ENCODE data around the gene ARIH2. TPM values are rescaled to one million over a fixed set of nuclear protein-coding genes. Genes with fewer than 3 reads are reported as not detected.

ARIH2 gene
- total RNA-seq, 4 donors from 2014 or later = 118 to 176 (median 143) TPM

DNA sequence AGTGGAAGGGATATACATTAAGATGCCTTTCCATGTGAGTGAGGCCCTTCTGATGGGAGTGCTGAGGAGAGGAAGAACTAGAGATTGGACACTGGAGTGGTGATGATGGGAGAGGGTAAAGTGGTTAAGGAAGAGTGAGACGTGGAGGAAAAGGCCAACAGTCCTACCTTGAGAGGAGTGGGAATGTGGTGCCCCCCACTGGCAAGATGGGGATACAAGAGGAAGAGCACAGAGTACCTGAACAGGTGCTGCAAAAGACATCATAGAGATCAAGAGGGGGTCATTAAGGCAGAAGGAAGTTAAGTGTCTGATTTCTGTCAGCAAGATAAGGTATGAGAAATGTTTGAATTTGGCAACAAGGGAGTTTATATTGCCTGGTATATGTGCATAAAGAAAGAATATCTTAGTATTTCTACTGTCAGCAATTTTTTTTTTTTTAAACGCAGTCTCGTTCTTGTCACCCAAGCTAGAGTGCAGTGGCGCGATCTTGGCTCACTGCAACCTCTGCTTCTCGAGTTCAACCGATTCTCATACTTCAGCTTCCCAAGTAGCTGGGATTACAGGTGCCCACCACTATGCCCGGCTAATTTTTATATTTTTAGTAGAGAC, 34.0 kb downstream of the ARIH2 start:
- ATAC-seq = peak in 1 of 2 donors; percentile 72
- H3K36me3 ChIP-seq = peaks cover 0 to 14% of the 10 kb centered on the region in 2 donors
- peak in 1 of 2 donors; percentile 37 for DNase-seq
- H3K4me3 ChIP-seq = no peak overlapping the region
- H3K9me3 ChIP-seq = no peaks in the 10 kb centered on the region
- TF ChIP-seq, protein P1, sequence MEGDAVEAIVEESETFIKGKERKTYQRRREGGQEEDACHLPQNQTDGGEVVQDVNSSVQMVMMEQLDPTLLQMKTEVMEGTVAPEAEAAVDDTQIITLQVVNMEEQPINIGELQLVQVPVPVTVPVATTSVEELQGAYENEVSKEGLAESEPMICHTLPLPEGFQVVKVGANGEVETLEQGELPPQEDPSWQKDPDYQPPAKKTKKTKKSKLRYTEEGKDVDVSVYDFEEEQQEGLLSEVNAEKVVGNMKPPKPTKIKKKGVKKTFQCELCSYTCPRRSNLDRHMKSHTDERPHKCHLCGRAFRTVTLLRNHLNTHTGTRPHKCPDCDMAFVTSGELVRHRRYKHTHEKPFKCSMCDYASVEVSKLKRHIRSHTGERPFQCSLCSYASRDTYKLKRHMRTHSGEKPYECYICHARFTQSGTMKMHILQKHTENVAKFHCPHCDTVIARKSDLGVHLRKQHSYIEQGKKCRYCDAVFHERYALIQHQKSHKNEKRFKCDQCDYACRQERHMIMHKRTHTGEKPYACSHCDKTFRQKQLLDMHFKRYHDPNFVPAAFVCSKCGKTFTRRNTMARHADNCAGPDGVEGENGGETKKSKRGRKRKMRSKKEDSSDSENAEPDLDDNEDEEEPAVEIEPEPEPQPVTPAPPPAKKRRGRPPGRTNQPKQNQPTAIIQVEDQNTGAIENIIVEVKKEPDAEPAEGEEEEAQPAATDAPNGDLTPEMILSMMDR (IDR thresholded peaks at IDR 0.05 in 4 of 5, conservative IDR thresholded peaks at IDR 0.05 in 1 of 5) = peak in 4 of 5 experiments; percentile 12 to 52 (median 40)
- no peak for TF ChIP-seq POLR2A (IDR thresholded peaks at IDR 0.05)
- H3K4me1 ChIP-seq = peaks cover 27 to 50% of the 10 kb centered on the region in 2 donors
- no peak overlapping the region for H3K27ac ChIP-seq
- no peaks in the 10 kb centered on the region for H3K27me3 ChIP-seq
- in situ Hi-C loops (cut with MboI; ENCODE audit: low sequenced_read_pairs in 4 of 4) = no loop called here
- intact Hi-C loops (cut with DNase I; ENCODE audit: low total_unique reads) = loop anchor here (5.0 kb wide), 1 partner anchor 215 kb away; no protein-coding TSS in a partner anchor

DNA sequence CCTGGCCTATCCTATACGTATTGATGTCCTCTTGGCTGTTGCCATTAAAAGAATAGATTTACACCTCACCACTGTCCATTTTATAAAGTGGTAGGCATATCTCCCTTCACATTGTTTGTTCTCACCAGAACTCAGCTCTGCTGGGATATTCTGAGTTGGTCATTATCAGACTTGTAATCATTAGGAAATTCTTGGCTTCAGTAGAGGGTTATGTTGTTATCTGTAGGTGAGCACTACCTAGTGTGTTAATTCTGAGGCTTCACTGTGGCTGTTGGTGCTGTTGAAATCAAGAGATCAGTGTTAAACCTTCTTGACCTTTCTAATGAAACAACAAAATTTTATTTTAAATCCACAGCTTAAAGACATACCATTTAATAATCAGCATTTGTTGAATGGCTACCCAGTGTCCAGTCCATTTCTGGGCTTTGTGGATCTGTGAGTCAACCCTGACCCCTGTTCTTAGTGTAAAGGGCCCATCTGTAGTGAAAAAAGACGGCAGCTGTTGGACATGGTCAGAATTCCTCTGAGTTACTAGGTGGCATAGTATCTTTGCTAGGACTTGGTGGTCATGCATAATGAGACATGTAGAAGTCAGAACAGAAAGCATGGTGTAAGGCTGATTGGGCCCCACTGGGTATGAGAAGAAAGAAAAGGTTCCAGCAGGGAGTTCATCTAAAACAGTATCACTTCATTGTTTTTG, 38.5 kb downstream of the ARIH2 start:
- ATAC-seq (no peak), DNase-seq (no peak)
- Histone ChIP-seq H3K4me1 (peaks cover 14 to 18% of the 10 kb centered on the region in 2 donors), H3K4me3 (no peak overlapping the region), H3K36me3 (peaks cover 0 to 24% of the 10 kb centered on the region in 2 donors), H3K27ac (peak overlapping the region in 1 of 4 donors; percentile 11), H3K9me3 (no peaks in the 10 kb centered on the region), H3K27me3 (no peaks in the 10 kb centered on the region)
- TF ChIP-seq, protein P1 (IDR thresholded peaks at IDR 0.05 in 4 of 5, conservative IDR thresholded peaks at IDR 0.05 in 1 of 5) = no peak
- TF ChIP-seq POLR2A (IDR thresholded peaks at IDR 0.05) = no peak
- intact Hi-C loops (cut with DNase I; ENCODE audit: low total_unique reads) = no loop called here
- in situ Hi-C loops (cut with MboI; ENCODE audit: low sequenced_read_pairs in 4 of 4) = no loop called here

DNA sequence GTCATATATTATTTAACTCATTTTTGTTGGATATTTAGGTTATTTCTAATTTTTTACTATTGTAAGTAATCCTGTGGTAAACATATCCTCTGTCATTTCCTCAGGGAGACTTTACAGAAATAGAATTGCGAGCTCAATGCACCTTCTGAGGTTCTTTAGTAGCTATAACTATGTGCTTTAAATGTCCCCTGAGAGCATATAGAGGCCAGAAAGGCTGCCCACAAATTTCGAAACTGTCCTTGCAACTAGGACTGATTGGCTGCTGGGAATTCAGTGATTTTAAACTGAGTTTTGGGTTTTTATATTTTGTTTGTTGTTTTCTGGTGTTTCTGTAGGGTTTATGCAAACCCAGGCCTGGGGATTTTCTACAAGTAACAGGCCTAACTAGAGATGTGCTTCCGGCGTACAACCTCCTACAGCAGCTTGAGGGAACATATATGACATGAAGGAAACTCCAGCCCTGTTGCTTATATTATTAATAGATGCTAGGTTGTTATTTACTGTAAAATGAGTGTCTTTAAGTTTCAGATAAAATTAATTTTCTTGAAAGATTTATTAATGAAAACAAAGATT, 42.3 kb downstream of the ARIH2 start:
- in situ Hi-C loops (cut with MboI; ENCODE audit: low sequenced_read_pairs in 4 of 4) = no loop called here
- H3K36me3 ChIP-seq = peaks cover 0 to 41% of the 10 kb centered on the region in 2 donors
- DNase-seq (no peak), ATAC-seq (no peak)
- TF ChIP-seq POLR2A (IDR thresholded peaks at IDR 0.05) = no peak
- TF ChIP-seq, protein P1 (IDR thresholded peaks at IDR 0.05 in 4 of 5, conservative IDR thresholded peaks at IDR 0.05 in 1 of 5) = no peak
- no peak overlapping the region for H3K4me3 ChIP-seq
- no peaks in the 10 kb centered on the region for H3K9me3 ChIP-seq
- intact Hi-C loops (cut with DNase I; ENCODE audit: low total_unique reads) = no loop called here
- H3K27me3 ChIP-seq = no peaks in the 10 kb centered on the region
- H3K4me1 ChIP-seq = peaks cover 5 to 12% of the 10 kb centered on the region in 2 donors
- H3K27ac ChIP-seq = peak overlapping the region in 3 of 4 donors; percentile 0 to 33 (median 25)

DNA sequence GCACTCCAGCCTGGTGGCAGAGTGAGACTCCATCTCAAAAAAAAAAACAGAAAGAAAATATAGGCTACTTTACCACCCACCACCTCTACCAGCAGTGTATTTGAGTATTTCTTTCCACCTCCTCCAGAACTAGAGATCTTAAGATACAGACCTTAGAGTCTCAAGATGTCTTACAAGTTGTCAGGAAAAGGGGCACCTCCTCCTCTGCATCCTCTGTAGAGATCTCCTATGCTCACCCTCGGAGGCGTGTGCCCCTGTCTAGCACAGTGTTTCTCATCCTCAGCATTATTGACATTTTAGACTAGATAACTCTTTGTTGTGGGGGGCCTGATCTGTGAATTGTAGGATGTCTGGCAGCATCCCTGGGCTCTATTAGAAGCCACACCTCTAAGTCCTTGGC, 43.7 kb downstream of the ARIH2 start:
- no peak overlapping the region for H3K4me3 ChIP-seq
- intact Hi-C loops (cut with DNase I; ENCODE audit: low total_unique reads) (no loop called here), in situ Hi-C loops (cut with MboI; ENCODE audit: low sequenced_read_pairs in 4 of 4) (no loop called here)
- H3K9me3 ChIP-seq = no peaks in the 10 kb centered on the region
- ATAC-seq = no peak
- no peaks in the 10 kb centered on the region for H3K27me3 ChIP-seq
- DNase-seq = no peak
- H3K4me1 ChIP-seq = peaks cover 17 to 20% of the 10 kb centered on the region in 2 donors
- H3K27ac ChIP-seq = no peak overlapping the region
- TF ChIP-seq, protein P1 (IDR thresholded peaks at IDR 0.05 in 4 of 5, conservative IDR thresholded peaks at IDR 0.05 in 1 of 5) = no peak
- TF ChIP-seq POLR2A (IDR thresholded peaks at IDR 0.05) = no peak
- H3K36me3 ChIP-seq = peaks cover 0 to 46% of the 10 kb centered on the region in 2 donors

All from gastrocnemius medialis (tissue), 4 donors.